Ishikawa (cell line): Measurements from ENCODE around the gene MEF2A.

Experiments used
- CEBPB ChIP-seq: IDR thresholded peaks from 2 replicates; pipeline ENCODE4 v1.6.1; 2012
- CREB1 ChIP-seq: IDR thresholded peaks from 2 replicates; pipeline ENCODE4 v1.6.1; 2012; ENCODE audit warnings: low read depth
- EGR1 ChIP-seq: IDR thresholded peaks from 2 replicates; pipeline ENCODE4 v1.6.1; 2012
- EP300 ChIP-seq: IDR thresholded peaks from 2 replicates; pipeline ENCODE4 v1.6.1; 2012; ENCODE audit warnings: borderline replicate concordance
- FOXM1 ChIP-seq: IDR thresholded peaks from 2 replicates; pipeline ENCODE4 v1.6.1; 2012; ENCODE audit warnings: low read depth, borderline replicate concordance
- MAX ChIP-seq: IDR thresholded peaks from 2 replicates; pipeline ENCODE4 v1.6.1; 2012
- NFIC ChIP-seq: IDR thresholded peaks from 2 replicates; pipeline ENCODE4 v1.6.1; 2012
- RAD21 ChIP-seq: IDR thresholded peaks from 2 replicates; pipeline ENCODE4 v1.6.1; 2012; ENCODE audit warnings: low read depth
- REST ChIP-seq: IDR thresholded peaks from 2 replicates; pipeline ENCODE4 v1.6.1; 2012; ENCODE audit warnings: low read depth, mild to moderate bottlenecking
- TAF1 ChIP-seq: IDR thresholded peaks from 2 replicates; pipeline ENCODE4 v1.6.1; 2012; ENCODE audit warnings: low read depth, mild to moderate bottlenecking
- TCF12 ChIP-seq: IDR thresholded peaks from 2 replicates; pipeline ENCODE4 v1.6.1; 2012; ENCODE audit warnings: low read depth
- TEAD4 ChIP-seq: IDR thresholded peaks from 2 replicates; pipeline ENCODE4 v1.6.1; 2012
- USF1 ChIP-seq: IDR thresholded peaks from 2 replicates; pipeline ENCODE4 v1.6.1; 2012
- YY1 ChIP-seq: IDR thresholded peaks from 2 replicates; pipeline ENCODE4 v1.6.1; 2012; ENCODE audit warnings: low read depth
- ZBTB7A ChIP-seq: IDR thresholded peaks from 2 replicates; pipeline ENCODE4 v1.6.1; 2012; ENCODE audit warnings: low read depth

MEF2A gene

GRCh38 chr15:99552111-99552510 is 13.7 kb upstream of the MEF2A start:
- TF ChIP-seq CREB1, result no peak
- TF ChIP-seq REST, result no peak
- TF ChIP-seq YY1, result no peak
- TF ChIP-seq MAX, result no peak
- TF ChIP-seq TCF12, result no peak
- TF ChIP-seq USF1, result no peak
- TF ChIP-seq EGR1, result no peak
- TF ChIP-seq TEAD4, result no peak
- no peak for TF ChIP-seq FOXM1
- TF ChIP-seq EP300, result no peak
- no peak for TF ChIP-seq CEBPB
- TF ChIP-seq TAF1, result no peak

GRCh38 chr15:99554880-99555488 is 10.8 kb upstream of the MEF2A start:
- TF ChIP-seq EP300 (no peak), ZBTB7A (no peak), EGR1 (no peak), NFIC (no peak), FOXM1 (no peak)

- TF ChIP-seq TAF1 (no peak), MAX (no peak), NFIC (no peak), ZBTB7A (no peak), EGR1 (no peak), CREB1 (no peak), YY1 (no peak), TCF12 (no peak), CEBPB (no peak), FOXM1 (no peak), REST (no peak), EP300 (no peak), TEAD4 (no peak), RAD21 (no peak)
Measured at GRCh38 chr15:99556011-99556410, 9.8 kb upstream of the MEF2A start.

- TF ChIP-seq CEBPB (no peak), RAD21 (no peak), CREB1 (no peak), NFIC (no peak), TCF12 (no peak), EP300 (no peak), TAF1 (no peak), YY1 (no peak), ZBTB7A (no peak), TEAD4 (no peak), EGR1 (no peak), REST (no peak), FOXM1 (no peak), USF1 (no peak), MAX (no peak)
Measured at GRCh38 chr15:99556578-99556977, 9.2 kb upstream of the MEF2A start.
